HL-60 (cell line): ENCODE results near the gene ARHGEF17.

Source experiments
- DNase-seq, 2 experiments: peaks; one replicate each; pipeline ENCODE4 v3.0.0-alpha.2; 2010 to 2020; ENCODE audit warnings: low read depth in 1 of 2, low spot score in 1 of 2
- H3K27ac ChIP-seq: fragments of 250-450 bp; sonication (Bioruptor Pico); replicated peaks from 2 replicates; pipeline ENCODE4 v1.5.1; 2020; ENCODE audit warnings: mild to moderate bottlenecking, moderate library complexity
- H3K27me3 ChIP-seq: fragments of 250-450 bp; sonication (Bioruptor Pico); 2 replicates; pipeline ENCODE4 v1.5.1; 2021; ENCODE audit warnings: mild to moderate bottlenecking, moderate library complexity; ENCODE audit not compliant: insufficient read depth, poor library complexity, severe bottlenecking
- H3K4me3 ChIP-seq: replicated peaks from 2 replicates; pipeline ENCODE4 v1.5.1; 2011; ENCODE audit warnings: mild to moderate bottlenecking, control low read depth, low read length; ENCODE audit not compliant: insufficient read depth
- CTCF ChIP-seq: IDR thresholded peaks from one replicate; pipeline ENCODE4 v1.5.1; 2011; ENCODE audit warnings: low read length, control low read depth, inconsistent platforms; ENCODE audit not compliant: insufficient read depth
- GABPA ChIP-seq: IDR thresholded peaks from 2 replicates; pipeline ENCODE4 v1.6.1; 2012; ENCODE audit warnings: low read depth
- POLR2AphosphoS5 ChIP-seq: IDR thresholded peaks from 2 replicates; pipeline ENCODE4 v1.6.1; 2012; ENCODE audit warnings: low read depth
- REST ChIP-seq: IDR thresholded peaks from 2 replicates; pipeline ENCODE4 v1.6.1; 2012; ENCODE audit warnings: low read depth; ENCODE audit not compliant: insufficient replicate concordance
- SPI1 ChIP-seq: IDR thresholded peaks from 2 replicates; pipeline ENCODE4 v1.6.1; 2012; ENCODE audit warnings: low read depth, mild to moderate bottlenecking, borderline replicate concordance

Gene ARHGEF17

GRCh38 chr11:73325036-73325981, 17.2 kb downstream of the ARHGEF17 start:
- H3K27ac ChIP-seq = no peak overlapping the region
- no peak for TF ChIP-seq CTCF
- TF ChIP-seq POLR2AphosphoS5 = no peak
- TF ChIP-seq SPI1 = no peak
- no peak for TF ChIP-seq GABPA
- no peak for TF ChIP-seq REST
- H3K27me3 ChIP-seq = no peaks in the 10 kb centered on the region
- DNase-seq = no peak
- H3K4me3 ChIP-seq = no peak overlapping the region

GRCh38 chr11:73326929-73327811, 19.1 kb downstream of the ARHGEF17 start:
- TF ChIP-seq REST = no peak
- no peak for TF ChIP-seq SPI1
- TF ChIP-seq GABPA = no peak
- TF ChIP-seq CTCF = no peak
- 0 out of 2 replicates have a peak overlapping the region, but pooled peaks have one; percentile 14 for H3K27ac ChIP-seq
- DNase-seq = peak; percentile 43 to 69

GRCh38 chr11:73327812-73328364, 19.8 kb downstream of the ARHGEF17 start:
- H3K27ac ChIP-seq = no peak overlapping the region
- no peak for DNase-seq
- TF ChIP-seq POLR2AphosphoS5 (no peak), CTCF (no peak), REST (no peak), GABPA (no peak), SPI1 (no peak)
- no peak overlapping the region for H3K4me3 ChIP-seq
- no peaks in the 10 kb centered on the region for H3K27me3 ChIP-seq

More at GRCh38 chr11:73326929-73327811, 19.1 kb downstream of the ARHGEF17 start:
- Histone ChIP-seq H3K27me3 (no peaks in the 10 kb centered on the region), H3K4me3 (no peak overlapping the region)
